Inferior parietal cortex (tissue), 1 donor: ENCODE measurements around the gene SCN2A.
"Not testable (repeated sequence)": the region's sequence is repeated elsewhere in the genome, so short reads cannot be mapped to it uniquely, and the experiment has no call there.

Experiments used
- DNase-seq: peaks from one replicate; pipeline ENCODE4 v3.0.0-alpha.2; 2016; ENCODE audit errors: extremely low spot score

Gene SCN2A

GRCh38 chr2:165313509-165313908, 74.3 kb downstream of the SCN2A start:
- DNase-seq: no peak

- no peak for DNase-seq
Measured at GRCh38 chr2:165328272-165328671, 89.1 kb downstream of the SCN2A start.

DNA sequence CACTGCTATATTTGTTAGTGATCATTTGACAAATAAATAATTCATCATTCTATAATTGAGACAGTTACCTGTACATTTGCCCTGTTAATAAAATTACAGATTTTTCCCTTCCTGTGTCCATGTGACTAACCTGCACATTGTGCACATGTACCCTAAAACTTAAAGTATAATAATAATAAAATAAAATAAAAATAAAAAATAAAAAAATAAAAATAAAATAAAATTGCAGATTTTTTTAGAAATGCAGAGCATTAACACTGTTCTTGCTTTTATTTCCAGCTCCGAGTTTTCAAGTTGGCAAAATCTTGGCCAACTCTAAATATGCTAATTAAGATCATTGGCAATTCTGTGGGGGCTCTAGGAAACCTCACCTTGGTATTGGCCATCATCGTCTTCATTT, 105.1 kb downstream of the SCN2A start:
- DNase-seq: not testable (repeated sequence)

- no peak for DNase-seq
Measured at GRCh38 chr2:165348441-165348840, 109.2 kb downstream of the SCN2A start.

- no peak for DNase-seq
Measured at GRCh38 chr2:165349181-165349580, 110.0 kb downstream of the SCN2A start.

- DNase-seq: no peak
Measured at GRCh38 chr2:165357758-165358157, 118.5 kb downstream of the SCN2A start.

DNA sequence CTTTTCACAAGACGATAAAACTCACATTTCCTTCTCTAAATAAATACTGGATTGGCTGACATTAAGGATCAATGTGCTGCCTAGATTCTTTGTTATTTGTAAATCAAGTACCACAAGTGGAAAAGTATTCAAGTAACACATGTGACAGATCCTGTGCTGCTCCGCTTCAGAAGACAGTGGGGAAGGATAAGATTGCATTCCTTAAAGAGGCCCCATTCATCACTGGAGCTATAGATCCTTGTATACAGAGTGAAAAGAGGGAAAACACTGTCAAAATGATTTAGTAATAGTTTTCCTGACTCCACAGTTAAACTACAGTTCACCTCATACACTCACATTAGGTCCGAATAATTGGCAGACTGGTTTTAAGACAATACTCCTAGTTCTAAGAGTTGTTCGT, 122.3 kb downstream of the SCN2A start:
- DNase-seq: no peak

- DNase-seq: no peak
Measured at GRCh38 chr2:165369131-165369897, 130.1 kb downstream of the SCN2A start.

- no peak for DNase-seq
Measured at GRCh38 chr2:165369898-165370296, 130.7 kb downstream of the SCN2A start.

- no peak for DNase-seq
Measured at GRCh38 chr2:165371356-165371755, 132.1 kb downstream of the SCN2A start.

DNA sequence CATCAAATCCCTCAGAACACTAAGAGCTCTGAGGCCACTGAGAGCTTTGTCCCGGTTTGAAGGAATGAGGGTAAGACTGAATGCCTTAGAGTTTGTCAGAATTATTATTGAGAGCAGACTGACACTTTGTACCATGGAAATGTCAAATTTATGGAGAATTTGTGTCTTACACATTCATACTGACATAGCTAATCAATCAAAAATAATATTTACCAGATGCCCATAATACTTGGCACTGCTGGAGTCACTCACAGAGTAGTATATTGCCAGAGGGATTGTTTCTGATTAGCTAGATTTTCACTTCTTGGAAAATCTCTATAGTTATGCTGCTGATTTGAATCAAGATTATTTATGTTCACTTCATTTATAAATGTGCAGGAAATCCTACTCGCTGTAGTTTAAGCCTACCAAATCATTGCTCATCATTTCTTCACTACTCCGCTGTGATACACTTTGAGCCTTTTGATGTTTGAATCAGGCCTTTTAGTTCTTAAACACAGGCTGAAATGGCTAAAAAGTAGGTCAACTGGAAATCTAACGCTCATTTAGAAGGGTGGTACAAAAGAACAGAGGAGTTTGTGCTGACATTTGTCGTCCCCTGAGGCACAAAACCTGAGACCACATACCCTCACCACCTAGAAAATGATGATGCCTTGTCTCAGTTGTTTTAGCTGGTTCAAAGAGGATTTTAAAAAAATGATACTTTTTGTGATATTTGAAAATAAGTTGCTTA, 134.2 kb downstream of the SCN2A start:
- DNase-seq: no peak

- no peak for DNase-seq
Measured at GRCh38 chr2:165376571-165376975, 137.4 kb downstream of the SCN2A start.

GRCh38 chr2:165382362-165382761, 143.1 kb downstream of the SCN2A start:
- DNase-seq: no peak

GRCh38 chr2:165390875-165391274, 151.7 kb downstream of the SCN2A start:
- no peak for DNase-seq

- no peak for DNase-seq
Measured at GRCh38 chr2:165391791-165392190, 152.6 kb downstream of the SCN2A start.

- not testable (repeated sequence) for DNase-seq
Measured at GRCh38 chr2:165398603-165399002, 159.4 kb downstream of the SCN2A start.

GRCh38 chr2:165401285-165401852, 162.2 kb downstream of the SCN2A start:
- DNase-seq: peak; percentile 85

- no peak for DNase-seq
Measured at GRCh38 chr2:165402162-165402561, 162.9 kb downstream of the SCN2A start.

DNA sequence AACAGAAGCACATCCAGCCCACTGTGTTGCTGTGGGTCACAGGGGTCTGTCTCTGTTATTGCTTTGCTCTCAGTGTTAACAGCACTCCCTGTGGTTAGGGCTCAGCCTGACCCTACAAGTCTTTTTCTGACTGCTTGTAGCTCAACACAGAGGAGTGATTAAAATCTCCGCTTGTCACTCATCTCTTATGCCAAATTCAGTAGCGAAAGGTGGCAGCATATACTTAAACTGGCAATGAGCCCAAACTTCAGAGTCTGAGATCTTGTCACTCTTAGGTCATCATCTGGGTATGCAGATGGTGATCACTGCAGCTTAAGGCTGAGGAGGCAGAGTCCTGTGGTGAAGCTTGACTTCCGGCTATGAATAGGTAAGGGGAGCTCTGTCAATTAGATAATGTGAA, 167.0 kb downstream of the SCN2A start:
- DNase-seq: no peak

- no peak for DNase-seq
Measured at GRCh38 chr2:165407466-165407865, 168.3 kb downstream of the SCN2A start.

- no peak for DNase-seq
Measured at GRCh38 chr2:165408186-165408585, 169.0 kb downstream of the SCN2A start.

DNA sequence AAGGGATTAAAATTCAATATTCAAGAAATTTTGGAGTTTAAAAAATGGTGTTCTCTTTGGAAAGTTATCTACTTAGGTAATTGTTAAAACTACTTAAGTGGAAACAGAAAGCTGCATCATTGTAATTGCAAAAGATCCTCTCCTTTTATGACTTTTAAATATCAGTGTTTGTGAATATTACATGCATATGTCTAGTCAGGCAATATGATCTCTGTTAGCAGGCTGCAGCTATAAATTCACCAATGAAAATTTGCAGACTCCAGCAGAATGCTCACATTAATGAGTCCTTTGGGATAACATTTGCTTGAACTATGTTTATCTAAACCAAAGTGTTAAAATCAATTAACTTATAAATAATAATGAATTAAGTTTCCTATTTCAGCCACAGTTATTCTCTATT, 171.1 kb downstream of the SCN2A start:
- DNase-seq: no peak

GRCh38 chr2:165414187-165414586, 175.0 kb downstream of the SCN2A start:
- DNase-seq: no peak
